CD4-positive, CD25-positive, alpha-beta regulatory T cell (primary cell): Measurements from ENCODE around the gene CCDC9B. TPM values are rescaled to one million over a fixed set of nuclear protein-coding genes. Genes with fewer than 3 reads are reported as not detected.

Experiments used
- ATAC-seq, 2 donors: fragments of 150-1000 bp; cut with Tn5 transposase; one replicate each; pipeline ENCODE4 v1.10.0; 2021; ENCODE audit warnings: low read depth in 2 of 2, moderate number of reproducible peaks in 2 of 2, moderate library complexity in 1 of 2
- DNase-seq, 3 donors: peaks; one replicate each; pipeline versions ENCODE4 v3.0.0 to v3.0.0-alpha.2; 2012 to 2022; ENCODE audit warnings: mixed read lengths in 1 of 3
- H3K27ac ChIP-seq: one replicate; pipeline ENCODE4 v1.7.0; 2013; ENCODE audit warnings: mild to moderate bottlenecking, low read length; ENCODE audit not compliant: insufficient read depth, poor library complexity, severe bottlenecking
- H3K27me3 ChIP-seq: one replicate; pipeline ENCODE4 v1.7.0; 2013; ENCODE audit warnings: low read length; ENCODE audit not compliant: control insufficient read depth, insufficient read depth
- H3K36me3 ChIP-seq: one replicate; pipeline ENCODE4 v1.7.0; 2013; ENCODE audit warnings: mild to moderate bottlenecking, low read length, moderate library complexity; ENCODE audit not compliant: control insufficient read depth, insufficient read depth
- H3K4me1 ChIP-seq: 2 replicates; pipeline ENCODE4 v1.7.0; 2013; ENCODE audit warnings: mild to moderate bottlenecking, low read length; ENCODE audit not compliant: insufficient read depth, control insufficient read depth, poor library complexity, severe bottlenecking
- H3K4me3 ChIP-seq: one replicate; pipeline ENCODE4 v1.7.0; 2013; ENCODE audit warnings: low read depth, mild to moderate bottlenecking, low read length, moderate library complexity
- H3K9me3 ChIP-seq, 2 experiments: 1 replicate in 1 of 2; 2 replicates in 1 of 2; pipeline ENCODE4 v1.7.0; 2013; ENCODE audit warnings: low read length in 2 of 2, mild to moderate bottlenecking in 1 of 2, moderate library complexity in 1 of 2; ENCODE audit not compliant: control insufficient read depth in 2 of 2
- H3K27ac Mint-ChIP-seq, 3 donors: one replicate each; pipeline ENCODE4 v1.8.0; 2020 to 2022; ENCODE audit warnings: mild to moderate bottlenecking in 3 of 3, mixed read lengths in 3 of 3, moderate library complexity in 2 of 3
- H3K27me3 Mint-ChIP-seq: one replicate; pipeline ENCODE4 v1.8.0; 2022; ENCODE audit warnings: mild to moderate bottlenecking, mixed read lengths
- H3K36me3 Mint-ChIP-seq: one replicate; pipeline ENCODE4 v1.8.0; 2020; ENCODE audit warnings: mixed read lengths
- H3K4me1 Mint-ChIP-seq, 4 donors: one replicate each; pipeline ENCODE4 v1.8.0; 2020 to 2022; ENCODE audit warnings: mixed read lengths in 4 of 4, mild to moderate bottlenecking in 1 of 4
- H3K4me3 Mint-ChIP-seq, 4 donors: one replicate each; pipeline ENCODE4 v1.8.0; 2020 to 2022; ENCODE audit warnings: mild to moderate bottlenecking in 4 of 4, mixed read lengths in 4 of 4, moderate library complexity in 3 of 4
- H3K9me3 Mint-ChIP-seq, 7 donors: one replicate each; pipeline ENCODE4 v1.8.0; 2020 to 2022; ENCODE audit warnings: mixed read lengths in 7 of 7, mild to moderate bottlenecking in 3 of 7, moderate library complexity in 2 of 7
- polyA plus RNA-seq, 4 donors: library from polyadenylated mRNA; unstranded; fragments of 300-500 nt; fragmentation: Illumina TruSeq; gene quantifications; one replicate each; pipeline ENCODE4 v1.2.3, GENCODE V29; 2021
- total RNA-seq: library from RNA; stranded (reverse); gene quantifications from one replicate; pipeline ENCODE4 v1.2.3, GENCODE V29; 2022

CCDC9B gene
- total and polyA plus RNA-seq, 5 donors from 2014 or later = 0.10 to 3.7 TPM; not detected in 3

DNA sequence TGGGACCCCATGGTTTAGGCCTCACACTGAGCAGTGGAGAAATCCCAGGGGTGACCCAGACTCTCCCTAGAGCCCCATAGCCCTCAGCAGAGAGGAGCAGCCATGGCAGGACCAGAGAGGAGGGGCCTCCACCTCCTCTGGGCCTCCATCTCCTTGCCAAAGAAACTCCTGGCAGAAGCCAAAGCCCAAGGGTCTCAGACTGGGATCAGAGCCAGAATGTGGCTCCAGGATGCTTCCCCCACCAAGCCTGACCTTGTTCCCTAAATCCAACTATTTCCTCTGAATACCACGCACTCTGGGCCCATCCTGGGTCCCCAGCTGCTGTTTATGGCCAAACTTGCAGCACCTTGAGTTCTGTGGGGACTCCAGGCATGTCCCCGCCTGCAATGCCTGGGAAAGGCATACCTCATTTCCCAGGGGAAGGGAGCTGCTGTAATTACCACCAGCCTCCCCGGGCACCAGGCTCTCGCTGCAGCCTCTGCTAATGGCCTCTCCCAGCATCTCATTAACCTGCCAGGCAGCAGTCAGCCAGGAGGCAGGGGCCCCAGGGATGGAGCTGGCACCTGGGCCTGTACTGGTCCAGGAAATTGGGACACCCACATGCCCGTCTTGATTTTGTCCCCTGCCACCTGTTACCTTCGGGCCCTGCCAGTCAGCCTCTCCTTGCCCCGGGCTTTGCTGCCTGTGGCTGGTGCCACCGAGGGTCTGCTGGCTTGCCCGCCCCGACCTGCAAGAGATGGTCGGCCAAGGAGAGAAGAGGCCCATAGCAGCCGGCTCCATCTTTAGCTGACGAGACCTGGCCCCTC lies 4.6 kb downstream of the CCDC9B start:
- DNase-seq (no peak), ATAC-seq (no peak)
- Histone ChIP-seq H3K9me3 (no peaks in the 10 kb centered on the region), H3K27me3 (no peaks in the 10 kb centered on the region), H3K36me3 (no peaks in the 10 kb centered on the region), H3K4me3 (no peak overlapping the region), H3K27ac (no peak overlapping the region), H3K4me1 (peaks cover 7% of the 10 kb centered on the region)
- no peak overlapping the region for H3K4me3 Mint-ChIP-seq
- peaks cover 3% of the 10 kb centered on the region for H3K36me3 Mint-ChIP-seq
- H3K4me1 Mint-ChIP-seq = peaks cover 0 to 16% (median 6%) of the 10 kb centered on the region in 4 donors
- peaks cover 0 to 2% (median 0%) of the 10 kb centered on the region in 7 donors for H3K9me3 Mint-ChIP-seq
- no peak overlapping the region for H3K27ac Mint-ChIP-seq
- peaks cover 5% of the 10 kb centered on the region for H3K27me3 Mint-ChIP-seq

DNA sequence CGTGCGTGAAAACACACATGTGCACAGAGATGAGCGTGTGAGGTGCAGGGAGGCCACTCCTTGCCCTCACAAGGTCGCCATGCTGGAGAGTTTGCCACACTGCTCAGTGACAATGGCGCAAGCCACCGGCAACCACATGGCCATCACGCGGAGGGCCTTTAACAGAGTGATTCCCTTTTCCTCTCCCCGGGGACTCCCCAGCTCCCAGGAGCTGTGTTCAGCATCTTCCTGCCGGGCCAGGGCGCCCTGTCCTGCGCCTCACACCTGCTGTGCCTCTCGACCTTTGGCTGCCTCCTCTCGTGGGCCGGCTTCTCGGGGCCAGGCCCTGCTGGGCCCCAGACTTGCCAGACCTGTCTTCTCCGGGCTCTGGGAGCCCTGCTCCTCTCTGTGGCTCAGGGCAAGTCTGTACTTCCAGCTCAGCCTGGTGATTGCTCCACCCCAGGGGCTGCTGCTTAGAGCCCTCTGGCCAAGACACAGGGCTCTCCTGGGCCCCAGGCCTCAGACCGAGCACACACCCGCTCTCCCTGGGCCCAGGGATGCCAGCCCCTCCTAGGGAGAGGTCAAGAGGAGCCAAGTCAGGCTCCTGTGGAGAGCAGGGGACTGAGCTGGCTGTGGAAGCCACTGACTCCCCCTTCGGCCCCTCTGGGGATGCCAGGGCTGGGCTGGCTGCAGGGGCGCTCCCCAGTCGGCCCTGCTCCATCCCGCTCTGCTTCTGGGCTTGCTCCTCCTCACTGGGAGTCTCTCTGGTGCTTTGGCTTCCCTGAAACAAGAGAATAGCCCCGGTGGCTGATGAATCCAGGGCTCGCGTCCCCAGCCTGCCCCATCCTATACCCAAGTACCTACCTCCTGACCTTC lies 5.6 kb downstream of the CCDC9B start:
- no peaks in the 10 kb centered on the region for H3K36me3 ChIP-seq
- peaks cover 0 to 2% (median 0%) of the 10 kb centered on the region in 7 donors for H3K9me3 Mint-ChIP-seq

DNA sequence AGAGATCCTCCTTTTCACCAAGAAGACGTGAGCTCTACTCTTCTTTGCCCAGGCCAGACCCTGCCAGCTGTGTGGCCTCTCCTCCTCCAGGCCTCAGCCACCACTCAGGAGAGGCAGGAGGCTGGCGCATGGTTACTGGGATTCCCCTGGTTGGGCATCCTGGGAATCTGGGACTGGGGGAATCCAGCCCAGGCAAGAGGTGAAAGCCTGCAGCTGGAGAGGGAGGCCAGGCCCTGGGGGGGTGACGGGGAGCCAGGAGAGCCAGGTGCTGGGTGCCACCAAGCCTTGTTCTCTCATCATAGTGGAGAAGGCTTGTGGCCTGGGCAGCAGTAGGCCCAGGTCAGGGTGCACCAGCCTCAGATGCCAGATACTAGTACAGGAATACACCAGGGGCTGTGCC lies 6.2 kb downstream of the CCDC9B start:
- Histone ChIP-seq H3K27me3 (no peaks in the 10 kb centered on the region), H3K27ac (no peak overlapping the region), H3K4me1 (peaks cover 7% of the 10 kb centered on the region), H3K4me3 (no peak overlapping the region), H3K36me3 (no peaks in the 10 kb centered on the region), H3K9me3 (no peaks in the 10 kb centered on the region)
- no peak for DNase-seq
- Mint-ChIP-seq H3K27ac (no peak overlapping the region), H3K4me3 (no peak overlapping the region), H3K9me3 (peaks cover 0 to 2% (median 0%) of the 10 kb centered on the region in 7 donors), H3K4me1 (peaks cover 0 to 16% (median 6%) of the 10 kb centered on the region in 4 donors), H3K27me3 (peaks cover 5% of the 10 kb centered on the region), H3K36me3 (peaks cover 3% of the 10 kb centered on the region)
- no peak for ATAC-seq

More for the DNA sequence above, 5.6 kb downstream of the CCDC9B start:
- H3K4me3 ChIP-seq = no peak overlapping the region
- DNase-seq (no peak), ATAC-seq (no peak)
- Mint-ChIP-seq H3K36me3 (peaks cover 3% of the 10 kb centered on the region), H3K4me3 (no peak overlapping the region), H3K27me3 (peaks cover 5% of the 10 kb centered on the region), H3K27ac (no peak overlapping the region), H3K4me1 (peaks cover 0 to 16% (median 6%) of the 10 kb centered on the region in 4 donors)
- no peak overlapping the region for H3K27ac ChIP-seq
- peaks cover 7% of the 10 kb centered on the region for H3K4me1 ChIP-seq
- no peaks in the 10 kb centered on the region for H3K9me3 ChIP-seq
- H3K27me3 ChIP-seq = no peaks in the 10 kb centered on the region

DNA sequence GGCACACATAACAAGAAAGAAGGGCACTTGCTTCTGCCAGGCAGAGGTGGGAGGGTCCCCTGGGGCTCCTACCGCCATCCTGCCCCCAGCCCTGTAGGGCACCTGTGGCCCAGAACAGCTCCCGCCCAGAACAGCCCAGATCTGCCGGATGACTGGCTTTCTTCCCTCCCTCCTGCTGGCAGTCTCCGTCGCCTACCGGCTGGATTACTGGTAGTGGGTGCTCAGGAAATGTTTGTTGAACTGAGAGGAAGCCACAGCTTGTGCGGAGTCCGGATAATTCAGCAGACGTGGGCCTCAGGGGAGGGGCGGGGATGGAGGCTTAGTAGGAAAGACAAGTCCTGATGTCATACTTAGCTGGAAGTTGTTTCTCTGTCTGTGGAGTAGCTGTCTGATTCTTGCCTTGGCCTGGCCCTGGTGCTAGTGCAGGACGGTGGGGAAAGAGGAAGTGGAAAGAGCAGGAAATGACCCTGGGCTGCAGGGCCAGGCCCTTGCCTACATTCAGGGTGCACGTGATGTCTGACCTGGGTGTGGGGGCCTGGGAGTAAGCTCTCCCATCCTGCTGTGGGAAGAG lies 6.7 kb downstream of the CCDC9B start:
- no peak for ATAC-seq
- H3K4me1 ChIP-seq = peaks cover 7% of the 10 kb centered on the region
- no peaks in the 10 kb centered on the region for H3K9me3 ChIP-seq
- Mint-ChIP-seq H3K4me3 (peak overlapping the region in 1 of 4 donors; percentile 68), H3K27me3 (peaks cover 5% of the 10 kb centered on the region), H3K4me1 (peaks cover 0 to 16% (median 8%) of the 10 kb centered on the region in 4 donors), H3K36me3 (peaks cover 3% of the 10 kb centered on the region), H3K9me3 (peaks cover 0 to 2% (median 0%) of the 10 kb centered on the region in 7 donors), H3K27ac (peak overlapping the region in 1 of 3 donors; percentile 70)
- no peak overlapping the region for H3K4me3 ChIP-seq
- H3K27ac ChIP-seq = no peak overlapping the region
- H3K36me3 ChIP-seq = no peaks in the 10 kb centered on the region
- no peaks in the 10 kb centered on the region for H3K27me3 ChIP-seq
- no peak for DNase-seq

DNA sequence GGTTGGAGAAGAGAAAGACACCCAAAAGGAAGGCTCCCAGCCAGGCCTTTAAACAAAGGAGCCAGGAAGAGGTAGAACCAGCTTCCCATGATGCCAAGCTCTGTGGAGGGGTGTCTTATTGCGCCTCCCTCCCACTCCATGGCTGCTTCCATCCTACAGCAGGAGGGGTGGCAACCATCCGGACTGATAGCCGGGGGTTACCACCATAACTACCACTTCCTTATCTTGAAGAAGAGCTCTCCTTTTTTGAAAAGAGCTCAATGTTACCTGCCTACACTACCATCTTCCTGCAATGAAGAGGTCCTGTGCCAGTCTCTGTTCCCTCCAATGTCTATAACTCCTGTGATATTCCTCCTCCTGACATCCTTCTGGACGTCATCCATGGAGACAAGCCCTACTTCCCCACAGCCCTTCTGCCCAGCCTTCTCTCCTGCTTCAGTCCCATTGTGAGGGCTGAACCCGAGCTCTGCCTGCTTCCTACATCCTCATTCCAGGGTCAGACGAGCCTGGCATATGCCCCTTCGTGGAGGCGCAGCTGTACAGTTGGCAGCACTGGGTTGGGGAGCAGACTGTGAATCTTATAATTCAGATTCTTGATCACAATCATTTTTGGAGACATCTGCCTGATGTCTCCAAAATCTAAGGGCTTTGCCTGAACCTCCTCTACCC lies 8.5 kb downstream of the CCDC9B start:
- Histone ChIP-seq H3K4me3 (no peak overlapping the region), H3K4me1 (no peaks in the 10 kb centered on the region), H3K27me3 (no peaks in the 10 kb centered on the region), H3K9me3 (no peaks in the 10 kb centered on the region), H3K27ac (no peak overlapping the region), H3K36me3 (no peaks in the 10 kb centered on the region)
- peaks cover 0 to 2% (median 0%) of the 10 kb centered on the region in 7 donors for H3K9me3 Mint-ChIP-seq
- DNase-seq (no peak), ATAC-seq (no peak)
- no peaks in the 10 kb centered on the region for H3K27me3 Mint-ChIP-seq
- H3K36me3 Mint-ChIP-seq = peaks cover 3% of the 10 kb centered on the region
- peaks cover 4 to 18% (median 6%) of the 10 kb centered on the region in 4 donors for H3K4me1 Mint-ChIP-seq
- no peak overlapping the region for H3K27ac Mint-ChIP-seq
- no peak overlapping the region for H3K4me3 Mint-ChIP-seq

DNA sequence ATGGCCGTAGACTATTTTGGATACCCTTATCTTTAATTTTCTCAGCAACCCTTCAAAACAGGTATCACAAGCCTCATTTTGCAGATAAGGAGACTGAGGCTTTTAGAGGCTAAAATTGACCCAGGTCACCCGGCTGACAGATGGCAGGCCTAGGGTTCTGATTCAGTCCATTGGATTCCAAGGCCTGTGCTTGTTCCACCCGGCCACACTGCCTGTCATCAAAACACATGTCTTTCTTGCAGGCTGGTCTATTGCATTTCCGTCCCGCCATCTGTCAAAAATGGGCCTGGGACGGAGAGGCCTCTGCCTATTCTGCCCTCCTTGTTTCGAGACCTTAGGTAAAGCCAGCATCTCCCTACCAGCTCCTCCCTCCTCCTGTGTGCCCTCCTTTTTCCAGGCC lies 9.1 kb downstream of the CCDC9B start:
- no peak overlapping the region for H3K27ac Mint-ChIP-seq
- H3K4me3 ChIP-seq = no peak overlapping the region
- no peaks in the 10 kb centered on the region for H3K9me3 ChIP-seq
- DNase-seq (no peak), ATAC-seq (no peak)
- H3K36me3 Mint-ChIP-seq = peaks cover 3% of the 10 kb centered on the region
- H3K4me1 Mint-ChIP-seq = peaks cover 5 to 19% (median 6%) of the 10 kb centered on the region in 4 donors
- no peaks in the 10 kb centered on the region for H3K27me3 ChIP-seq
- no peaks in the 10 kb centered on the region for H3K4me1 ChIP-seq
- H3K9me3 Mint-ChIP-seq = peaks cover 0 to 2% (median 0%) of the 10 kb centered on the region in 7 donors
- H3K36me3 ChIP-seq = no peaks in the 10 kb centered on the region
- H3K27ac ChIP-seq = no peak overlapping the region
- H3K4me3 Mint-ChIP-seq = no peak overlapping the region
- no peaks in the 10 kb centered on the region for H3K27me3 Mint-ChIP-seq

DNA sequence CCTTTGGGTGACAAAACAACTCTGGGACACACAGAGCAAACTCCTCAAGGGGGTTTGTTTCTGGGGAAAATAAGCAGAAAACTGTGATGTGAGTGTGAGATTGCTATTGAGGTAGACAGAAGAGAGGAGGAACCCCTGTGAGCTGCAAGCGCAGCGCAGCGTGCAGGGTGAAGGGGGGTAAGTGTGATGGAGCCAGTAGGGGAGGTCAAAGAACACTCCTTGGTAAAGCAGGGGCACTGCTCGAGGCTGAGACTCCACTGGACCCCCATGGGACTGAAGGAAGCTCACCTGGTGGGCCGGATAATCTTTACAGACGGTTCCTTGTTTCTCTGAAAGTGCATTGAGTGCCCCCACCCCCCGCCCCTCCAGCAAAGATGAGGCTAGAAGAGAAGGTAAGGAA lies 9.7 kb downstream of the CCDC9B start:
- Histone ChIP-seq H3K9me3 (no peaks in the 10 kb centered on the region), H3K27me3 (no peaks in the 10 kb centered on the region), H3K4me3 (no peak overlapping the region), H3K4me1 (no peaks in the 10 kb centered on the region), H3K27ac (no peak overlapping the region), H3K36me3 (no peaks in the 10 kb centered on the region)
- Mint-ChIP-seq H3K36me3 (peaks cover 3% of the 10 kb centered on the region), H3K4me3 (no peak overlapping the region), H3K9me3 (peaks cover 0 to 2% (median 0%) of the 10 kb centered on the region in 7 donors), H3K4me1 (peaks cover 5 to 21% (median 6%) of the 10 kb centered on the region in 4 donors), H3K27me3 (no peaks in the 10 kb centered on the region), H3K27ac (no peak overlapping the region)
- ATAC-seq (no peak), DNase-seq (no peak)
